GM21360 (cell line): Measurements from ENCODE around the gene C9orf153.
"Not testable (repeated sequence)": the region's sequence is repeated elsewhere in the genome, so short reads cannot be mapped to it uniquely, and the experiment has no call there.

ENCODE experiments used
- ATAC-seq: cut with Tn5 transposase; IDR thresholded peaks from one replicate; pipeline ENCODE4 v1.9.1; 2021; ENCODE audit warnings: mild to moderate bottlenecking, moderate library complexity; ENCODE audit not compliant: unreplicated experiment

C9orf153 gene

DNA sequence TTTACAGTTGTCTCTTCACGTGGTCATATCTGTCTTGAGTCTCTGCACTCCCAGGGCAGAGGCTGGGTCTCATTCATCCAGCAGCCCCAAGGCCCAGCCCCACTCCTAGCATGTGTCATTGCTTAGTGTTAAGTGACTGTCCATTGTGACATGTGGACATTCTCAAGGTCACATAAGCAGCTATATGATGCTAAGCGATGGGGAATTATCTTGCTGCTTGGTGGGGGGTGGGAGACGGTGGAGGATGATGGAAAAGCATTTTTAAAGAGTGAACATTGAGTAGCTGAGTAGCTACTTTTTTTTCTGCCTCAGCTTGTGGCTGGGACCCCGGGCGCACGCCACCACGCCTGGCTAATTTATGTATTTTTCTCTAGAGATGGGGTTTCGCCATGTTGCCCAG is at the start of gene C9orf153:
C9orf153 (minus strand) TSS at position 101 of the 400 bp plus-strand sequence. CDS start 30,054 bp downstream, outside the sequence.
- no peak for ATAC-seq

GRCh38 chr9:86308687-86309086 is 49.2 kb upstream of the C9orf153 start:
- ATAC-seq, result no peak

DNA sequence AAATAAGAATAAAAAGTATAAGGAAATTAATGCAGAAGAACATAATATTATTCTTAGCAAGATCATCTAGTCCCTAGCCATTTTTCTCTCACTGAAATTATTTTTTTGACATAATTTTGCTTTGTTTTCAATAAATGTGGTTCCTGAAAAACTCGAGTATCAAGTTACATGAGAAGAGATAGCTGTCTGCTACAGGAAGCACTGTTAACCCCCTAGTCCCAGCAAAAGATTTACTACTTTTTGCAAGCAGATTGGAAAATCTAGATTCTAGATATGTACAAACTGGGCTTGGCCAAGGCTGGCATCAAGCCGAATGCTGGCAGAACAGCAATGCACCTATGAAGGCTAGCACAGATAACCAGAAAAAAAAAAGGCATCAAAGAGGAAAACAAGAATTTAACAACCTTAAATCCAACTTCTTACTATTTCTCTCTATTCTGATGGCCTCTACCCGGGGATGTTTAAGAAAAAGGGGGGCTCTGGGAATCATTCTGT is 44.8 kb upstream of the C9orf153 start:
- no peak for ATAC-seq

DNA sequence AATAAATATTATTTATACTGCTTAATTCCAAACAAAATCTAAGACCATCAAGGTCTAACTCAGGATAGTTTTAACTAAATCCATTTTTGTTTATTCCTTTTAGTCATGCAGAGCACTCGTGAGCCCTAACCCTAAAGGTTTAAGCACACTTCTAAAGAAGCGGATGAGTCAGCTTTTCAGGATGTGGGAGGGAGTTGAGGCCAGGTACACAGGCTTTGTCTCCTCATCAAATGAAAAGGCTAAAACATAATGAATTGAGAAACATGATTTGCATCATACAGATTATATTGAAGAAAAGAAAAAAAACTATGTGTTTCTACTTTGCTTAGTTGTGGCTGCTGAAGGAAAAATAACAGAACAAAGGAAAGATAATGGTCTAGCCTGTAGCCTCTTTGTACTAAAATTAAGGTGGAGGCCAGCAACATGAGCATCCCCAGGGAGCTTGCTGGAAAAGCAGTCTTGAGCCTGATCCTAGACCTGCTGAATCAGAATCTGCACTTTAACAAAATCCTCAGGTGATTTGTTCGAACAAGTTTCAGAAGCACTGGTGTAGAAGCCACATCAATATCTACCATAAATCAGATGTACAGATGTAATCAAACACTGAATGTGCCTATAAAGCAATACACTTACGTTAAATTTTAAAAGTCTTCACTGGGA is 44.0 kb upstream of the C9orf153 start:
- no peak for ATAC-seq

DNA sequence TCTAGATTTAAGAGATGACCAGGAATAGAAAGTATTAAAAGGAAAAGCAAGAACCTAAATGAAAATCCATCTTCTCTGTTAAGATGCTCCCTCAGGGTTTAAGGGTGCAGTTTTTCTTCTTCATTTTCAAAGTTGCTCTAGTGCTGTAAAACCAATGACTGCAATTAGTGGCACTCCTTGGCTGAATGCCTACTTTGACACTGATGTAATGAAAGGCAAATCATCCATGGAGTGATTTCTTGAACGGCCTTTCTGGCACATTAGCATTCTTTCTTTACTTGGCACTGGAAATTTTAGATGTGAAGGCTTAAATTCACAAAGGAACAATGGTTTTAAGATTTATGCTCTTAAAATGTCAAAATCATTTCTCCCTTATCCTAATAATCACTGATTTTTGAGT is 42.2 kb upstream of the C9orf153 start:
- no peak for ATAC-seq

DNA sequence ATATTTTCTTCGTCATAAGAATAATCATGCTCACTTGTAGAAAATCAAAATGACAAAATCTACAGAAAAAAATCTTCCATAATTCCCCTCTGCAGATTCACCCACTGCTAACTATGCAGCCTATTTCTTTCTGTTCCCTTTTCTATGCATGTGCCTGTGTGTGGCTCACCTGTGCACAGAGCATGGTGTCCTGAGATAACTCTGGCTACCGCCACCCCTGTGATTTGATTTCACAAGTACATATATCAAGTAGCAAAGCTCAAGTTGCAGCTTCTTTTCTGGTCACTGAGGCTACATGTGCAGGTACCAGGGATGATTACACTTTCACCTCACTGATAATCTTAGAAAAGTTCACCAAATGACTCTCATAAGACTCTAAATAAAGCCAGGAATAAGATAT is 41.2 kb upstream of the C9orf153 start:
- ATAC-seq, result no peak

GRCh38 chr9:86298873-86299272 is 39.4 kb upstream of the C9orf153 start:
- ATAC-seq, result no peak

DNA sequence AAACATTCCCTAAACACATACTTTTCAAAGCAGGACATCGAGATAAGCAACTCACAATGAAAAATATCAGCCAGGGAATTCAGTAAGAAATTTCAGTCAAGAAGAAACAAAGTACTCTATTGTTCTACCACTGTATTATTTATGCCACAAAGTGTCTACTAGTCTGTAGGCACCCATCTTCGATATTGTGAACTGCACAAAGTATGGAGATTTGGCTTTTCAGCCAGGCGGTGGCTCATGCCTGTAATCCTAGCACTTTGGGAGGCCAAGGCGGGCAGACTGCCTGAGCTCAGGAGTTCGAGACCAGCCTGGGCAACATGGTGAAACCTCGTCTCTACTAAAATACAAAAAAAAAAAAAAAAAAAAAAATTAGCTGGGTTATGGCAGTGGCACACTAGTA is 30.9 kb upstream of the C9orf153 start:
- not testable (repeated sequence) for ATAC-seq

DNA sequence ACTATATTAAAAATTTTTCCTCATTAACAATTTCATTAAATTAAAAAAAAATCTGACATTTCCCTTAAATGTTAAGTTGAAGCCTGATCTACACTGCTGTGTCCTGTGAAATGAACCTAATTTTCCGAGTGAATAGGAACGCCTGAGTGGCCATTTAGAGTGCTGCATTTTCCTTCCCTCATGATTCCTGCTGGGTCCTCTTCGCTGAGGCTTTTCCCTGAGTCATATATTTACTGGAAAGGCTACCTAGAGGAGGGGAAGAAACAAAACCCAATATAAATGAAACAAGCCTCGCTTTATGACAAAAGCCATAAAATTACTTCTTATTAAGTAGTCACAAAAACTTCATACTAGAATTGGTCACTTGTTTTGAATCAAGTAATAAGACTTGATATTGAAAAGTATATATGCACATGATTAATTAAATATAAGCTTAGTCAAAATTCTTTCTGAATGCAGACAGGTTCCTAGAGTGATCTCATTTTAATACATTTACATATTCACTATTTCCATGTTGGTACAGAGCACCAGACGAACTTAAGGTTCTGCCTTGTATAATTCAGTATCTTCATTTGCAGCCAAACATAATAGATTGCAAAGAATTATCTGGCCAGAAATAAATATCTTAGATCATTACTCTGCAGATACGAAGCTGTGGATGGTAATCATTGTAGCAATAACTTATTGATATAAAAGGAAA is 29.2 kb upstream of the C9orf153 start:
- no peak for ATAC-seq

DNA sequence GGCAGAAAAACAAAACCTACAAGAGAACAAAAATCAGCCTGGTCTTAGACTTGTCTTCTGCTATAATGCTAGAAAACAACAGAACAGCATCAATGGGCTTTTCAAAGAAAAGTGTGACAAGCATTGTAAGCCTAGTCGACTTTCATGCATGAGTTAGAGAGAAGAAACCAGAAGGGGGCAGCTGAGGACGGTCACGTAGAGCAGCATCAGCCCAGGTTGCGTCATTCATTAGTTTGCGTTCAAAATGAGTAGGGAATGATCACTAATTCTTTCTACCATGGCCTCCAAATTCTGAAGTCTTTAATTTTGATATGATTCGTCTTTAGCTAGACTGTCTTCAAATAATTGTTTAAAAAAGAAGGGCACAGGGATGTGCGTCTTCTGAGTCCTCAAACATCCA is 27.6 kb upstream of the C9orf153 start:
- no peak for ATAC-seq

DNA sequence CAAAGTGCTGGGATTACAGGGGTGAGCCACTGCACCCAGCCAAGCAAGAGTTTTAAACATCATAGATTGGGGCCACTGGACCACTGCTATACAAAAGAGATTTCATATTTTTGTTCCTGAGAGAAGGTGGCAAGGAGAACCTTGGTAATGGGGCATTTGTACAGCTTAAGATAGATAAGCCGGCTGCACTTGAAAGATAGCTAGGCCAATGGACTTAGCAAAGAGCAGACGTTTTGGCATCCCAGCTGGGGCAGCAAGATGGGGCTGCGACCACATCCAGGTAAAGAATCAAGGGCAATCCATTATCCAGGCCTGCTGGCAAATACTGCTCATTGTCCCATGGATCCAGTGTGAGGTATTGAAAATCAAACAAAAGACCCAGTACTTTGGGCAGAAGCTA is 26.8 kb upstream of the C9orf153 start:
- no peak for ATAC-seq

DNA sequence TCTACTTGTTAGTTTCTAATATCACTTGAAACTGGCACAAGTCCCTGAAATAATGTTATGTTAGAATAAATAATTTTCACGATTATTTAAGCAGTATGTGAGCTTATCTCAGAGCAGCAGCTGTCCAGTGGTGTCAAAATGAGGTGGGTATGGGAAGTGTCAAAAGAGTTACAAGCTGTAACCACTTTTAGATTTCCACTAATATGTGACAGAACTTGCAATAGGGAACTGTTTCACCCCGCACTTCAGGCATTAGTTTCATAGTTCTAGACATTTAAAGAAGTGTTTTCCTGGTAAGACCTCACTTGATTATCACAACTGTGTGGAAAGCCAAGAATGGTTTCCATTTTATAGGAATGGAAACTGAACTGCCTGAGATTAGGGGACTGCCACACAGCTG is 25.8 kb upstream of the C9orf153 start:
- no peak for ATAC-seq

- peak; percentile 20 for ATAC-seq
Measured at GRCh38 chr9:86282979-86283535, 23.6 kb upstream of the C9orf153 start.

DNA sequence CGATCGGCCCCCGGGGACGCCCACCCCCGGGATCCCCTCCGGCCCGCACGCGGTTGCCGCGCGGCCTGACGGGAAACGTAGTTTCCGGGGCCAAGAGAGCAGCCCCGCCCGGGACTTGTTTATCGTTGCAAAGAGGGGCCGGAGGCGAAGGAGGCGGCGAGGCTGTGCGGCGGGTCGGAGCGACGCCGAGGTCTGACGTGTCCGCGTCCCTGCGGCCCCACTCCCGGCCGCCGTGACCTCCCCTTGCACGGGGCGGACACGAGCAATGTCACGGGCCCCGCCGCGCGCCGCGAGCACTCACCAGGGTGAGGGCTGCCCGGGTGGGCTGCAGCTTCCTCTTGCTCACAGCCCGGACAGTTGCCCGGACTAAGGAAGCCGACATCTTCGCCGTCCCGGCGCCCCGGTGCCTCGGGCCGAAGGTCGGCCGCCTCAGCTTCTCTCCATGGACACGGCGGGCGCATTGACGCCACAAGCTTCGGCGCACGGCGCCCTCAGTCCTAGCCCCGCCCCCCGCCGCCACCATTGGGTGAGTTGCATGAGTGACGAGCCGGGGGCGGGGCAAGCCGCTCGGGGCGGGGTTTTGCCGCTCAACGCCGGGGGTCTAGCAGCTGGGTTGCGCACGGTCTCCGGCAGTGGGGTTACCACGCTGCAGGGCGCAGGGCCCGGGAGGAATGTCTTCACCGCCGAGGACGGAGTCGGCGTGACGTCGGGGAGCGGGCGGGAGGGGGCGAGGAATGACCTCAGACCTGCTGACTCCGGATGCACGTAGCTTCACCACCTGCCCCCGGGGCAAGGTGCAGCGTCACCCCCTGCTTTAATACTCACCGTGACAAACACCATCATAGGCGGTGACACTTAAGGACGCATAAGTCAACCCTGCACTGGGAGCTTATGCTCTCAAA is 22.9 kb upstream of the C9orf153 start, which contains the start of gene ISCA1:
ISCA1 (minus strand) TSS at position 462 of the 902 bp plus-strand sequence; CDS start at position 382, 80 bp downstream.
- peak; percentile 58 for ATAC-seq

GRCh38 chr9:86281593-86282076 is 22.2 kb upstream of the C9orf153 start:
- ATAC-seq, result no peak

- ATAC-seq, result no peak
Measured at GRCh38 chr9:86280580-86280979, 21.1 kb upstream of the C9orf153 start.

- no peak for ATAC-seq
Measured at GRCh38 chr9:86279839-86280238, 20.4 kb upstream of the C9orf153 start.

GRCh38 chr9:86277072-86277471 is 17.6 kb upstream of the C9orf153 start:
- ATAC-seq, result no peak

GRCh38 chr9:86275962-86276361 is 16.5 kb upstream of the C9orf153 start:
- ATAC-seq, result no peak

DNA sequence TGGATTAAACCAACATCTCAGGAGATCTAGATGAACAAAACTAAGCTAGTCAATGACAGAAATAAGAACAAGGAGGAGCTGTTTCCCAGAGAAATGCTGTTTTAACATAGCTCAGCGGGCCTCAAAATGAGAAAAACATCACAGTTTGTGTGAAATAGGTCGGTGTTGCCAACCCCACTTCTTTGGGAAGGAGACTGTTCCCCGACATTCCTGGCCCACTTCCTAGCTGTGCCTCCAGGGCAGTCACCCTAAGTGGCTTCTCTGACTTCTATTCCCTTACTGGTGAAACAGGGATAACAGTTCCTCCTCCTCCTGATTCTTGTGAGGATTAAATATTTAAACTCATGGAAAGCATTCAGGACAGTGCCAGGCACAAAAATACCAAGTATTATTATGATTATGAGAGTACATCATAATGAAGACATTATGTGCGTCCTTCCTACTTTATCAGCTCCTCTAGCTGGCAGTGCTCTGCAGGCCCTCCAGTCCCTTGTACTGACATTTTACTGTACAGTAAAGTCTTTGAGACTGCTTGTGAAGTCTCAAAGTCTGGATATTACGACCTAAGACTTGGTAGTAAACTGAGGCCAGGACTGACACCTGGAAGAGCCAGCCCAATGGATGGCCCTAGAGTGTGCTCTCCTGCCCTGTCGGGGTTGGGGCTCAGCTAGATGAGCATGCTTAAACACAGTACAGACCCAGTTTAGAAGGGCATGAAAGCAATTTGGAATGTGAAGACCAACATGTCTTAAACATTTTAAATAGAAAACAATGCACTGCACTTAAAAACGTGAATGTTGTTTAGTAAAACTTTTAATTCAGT is 15.6 kb upstream of the C9orf153 start:
- ATAC-seq, result no peak
